GM08714 (cell line): ENCODE results near the gene GBP5.
"Not testable (repeated sequence)": the region's sequence is repeated elsewhere in the genome, so short reads cannot be mapped to it uniquely, and the experiment has no call there.

ENCODE experiments used
- H3K4me3 ChIP-seq: fragments of 200-500 bp; sonication (Bioruptor generic); 2 replicates; pipeline ENCODE4 v1.5.1; 2014; ENCODE audit warnings: mild to moderate bottlenecking, low read length, inconsistent platforms
- ZNF274 ChIP-seq: IDR thresholded peaks from 2 replicates; pipeline ENCODE4 v1.6.1; 2012; ENCODE audit warnings: mild to moderate bottlenecking, low read depth, low read length

Gene GBP5

GRCh38 chr1:89291276-89291675 is 18.6 kb upstream of the GBP5 start:
- no peak for TF ChIP-seq ZNF274
- no peak overlapping the region for H3K4me3 ChIP-seq

- H3K4me3 ChIP-seq = no peak overlapping the region
- TF ChIP-seq ZNF274 = no peak
Observed at GRCh38 chr1:89288051-89288340, 15.3 kb upstream of the GBP5 start.

- no peak overlapping the region for H3K4me3 ChIP-seq
- TF ChIP-seq ZNF274 = no peak
Observed at GRCh38 chr1:89287181-89288050, 14.8 kb upstream of the GBP5 start.

DNA sequence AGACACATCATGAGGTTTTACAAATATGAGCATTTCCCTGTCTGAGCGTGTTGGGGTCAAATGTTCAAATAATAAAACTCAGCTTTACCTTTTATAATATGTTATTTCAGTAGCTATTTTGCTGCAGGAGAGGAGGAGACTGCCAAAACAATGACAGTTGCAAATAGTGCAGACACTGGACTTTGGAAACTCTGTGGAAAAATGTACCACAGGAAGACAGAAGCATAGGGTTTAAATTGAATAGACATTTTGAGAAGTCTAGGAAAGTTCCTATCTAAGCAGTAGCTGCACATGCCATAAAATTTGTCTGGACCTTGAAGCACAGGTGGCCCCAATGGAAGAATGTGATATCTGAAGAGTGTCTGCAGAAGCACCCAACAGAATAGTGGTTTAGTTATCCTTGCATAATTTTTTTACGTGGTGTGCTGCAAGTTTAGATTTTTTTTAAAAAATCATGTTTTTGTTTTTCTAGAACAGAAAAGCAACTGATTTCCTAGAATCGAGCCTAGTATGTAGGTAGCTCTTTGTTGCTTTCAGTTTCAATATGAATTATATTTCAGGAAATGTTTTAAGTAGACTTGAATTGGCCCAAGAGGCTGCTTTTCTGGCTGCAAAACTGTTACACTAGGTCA is 14.0 kb upstream of the GBP5 start:
- no peak for TF ChIP-seq ZNF274
- no peak overlapping the region for H3K4me3 ChIP-seq

GRCh38 chr1:89285745-89286380 is 13.2 kb upstream of the GBP5 start:
- no peak overlapping the region for H3K4me3 ChIP-seq
- TF ChIP-seq ZNF274 = no peak

DNA sequence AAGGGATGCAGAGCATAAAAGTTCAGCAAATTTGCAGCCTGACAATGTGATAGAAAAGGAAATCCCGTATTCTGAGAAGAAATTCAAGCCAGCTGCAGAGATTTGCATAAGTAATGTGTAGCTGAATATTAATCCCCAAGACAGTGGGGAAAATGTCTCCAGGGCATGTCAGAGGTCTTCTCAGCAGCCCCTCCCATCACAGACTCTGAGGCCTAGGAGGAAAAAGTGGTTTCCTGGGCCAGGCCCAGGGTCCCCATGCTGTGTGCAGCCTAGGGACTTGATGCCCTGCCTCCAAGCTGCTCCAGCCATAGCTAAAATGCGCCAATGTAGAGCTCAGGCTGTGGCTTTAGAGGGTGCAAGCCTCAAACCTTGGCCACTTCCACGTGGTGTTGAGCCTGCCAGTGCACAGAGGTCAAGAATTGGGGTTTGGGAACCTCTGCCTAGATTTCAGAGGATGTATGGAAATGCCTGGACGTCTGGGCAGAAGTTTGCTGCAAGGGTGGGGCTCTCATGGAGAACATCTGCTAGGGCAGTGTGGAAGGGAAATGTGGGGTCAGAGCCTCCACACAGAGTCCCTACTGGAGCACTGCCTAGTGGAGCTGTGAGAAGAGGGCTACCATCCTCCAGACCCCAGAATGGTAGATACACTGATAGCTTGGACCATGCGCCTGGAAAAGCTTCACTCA is 11.6 kb upstream of the GBP5 start:
- H3K4me3 ChIP-seq = not testable (repeated sequence)

DNA sequence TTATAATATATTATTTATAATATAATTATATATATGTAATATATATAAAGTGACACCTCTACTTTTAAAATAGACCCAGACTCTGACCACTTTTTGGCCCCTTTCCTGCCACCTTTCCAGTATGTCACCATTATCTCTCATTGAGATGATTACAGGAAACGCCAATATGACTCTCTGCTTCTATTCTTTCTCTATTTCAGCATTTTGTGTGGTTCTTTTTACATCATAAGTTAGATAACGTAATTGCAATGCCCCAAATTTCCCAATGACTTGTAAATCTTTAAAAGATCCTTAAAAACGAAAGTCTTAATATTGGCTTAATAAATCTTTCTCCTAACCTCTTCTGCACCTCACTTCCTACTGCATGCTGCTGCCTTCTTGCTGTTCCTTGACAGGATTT is 8.1 kb upstream of the GBP5 start:
- H3K4me3 ChIP-seq = no peak overlapping the region
- no peak for TF ChIP-seq ZNF274

DNA sequence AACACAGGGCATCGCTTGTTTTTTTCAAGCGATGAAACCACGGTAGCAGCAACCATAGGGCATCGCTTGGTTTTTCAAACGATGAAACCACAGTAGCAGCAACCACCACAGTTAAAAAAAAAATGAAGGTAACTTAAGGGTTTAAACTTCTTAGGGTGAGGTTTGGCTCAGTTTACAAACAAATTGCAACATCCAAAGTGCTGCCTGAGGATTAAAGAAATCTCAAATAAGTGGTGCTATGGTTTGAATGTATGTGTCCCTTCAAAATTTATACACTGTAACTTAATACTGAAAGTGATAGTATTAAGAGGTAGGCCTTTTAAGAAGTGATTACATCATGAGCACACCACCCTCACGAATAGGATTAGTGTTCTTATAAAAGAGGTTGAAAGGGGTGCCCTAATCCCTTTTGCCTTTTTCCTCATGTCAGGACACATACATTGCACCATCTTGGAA is 6.4 kb upstream of the GBP5 start:
- TF ChIP-seq ZNF274 = no peak
- H3K4me3 ChIP-seq = no peak overlapping the region

DNA sequence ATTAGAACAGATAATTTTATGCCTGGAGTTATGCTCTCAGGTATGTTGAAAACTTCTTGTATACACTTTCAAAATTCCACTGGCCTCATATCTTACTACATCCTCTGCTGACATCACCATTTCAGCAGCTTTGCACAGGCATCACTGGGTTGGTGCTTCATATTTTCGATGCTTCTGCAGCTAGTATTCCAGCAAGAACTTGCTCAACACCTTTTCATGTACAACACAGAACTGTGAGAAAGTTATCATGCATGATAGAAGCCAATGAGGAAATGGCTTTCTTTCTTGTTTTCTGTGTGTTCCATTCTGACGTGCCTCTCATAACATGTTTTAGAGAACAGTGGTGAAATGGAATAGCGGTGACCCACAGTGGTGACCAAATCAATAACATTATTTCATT is 5.1 kb upstream of the GBP5 start:
- no peak for TF ChIP-seq ZNF274
- H3K4me3 ChIP-seq = no peak overlapping the region

GRCh38 chr1:89276690-89277089 is 4.0 kb upstream of the GBP5 start:
- no peak for TF ChIP-seq ZNF274
- no peak overlapping the region for H3K4me3 ChIP-seq

GRCh38 chr1:89274411-89274857 is 1.8 kb upstream of the GBP5 start:
- TF ChIP-seq ZNF274 = no peak
- H3K4me3 ChIP-seq = no peak overlapping the region

DNA sequence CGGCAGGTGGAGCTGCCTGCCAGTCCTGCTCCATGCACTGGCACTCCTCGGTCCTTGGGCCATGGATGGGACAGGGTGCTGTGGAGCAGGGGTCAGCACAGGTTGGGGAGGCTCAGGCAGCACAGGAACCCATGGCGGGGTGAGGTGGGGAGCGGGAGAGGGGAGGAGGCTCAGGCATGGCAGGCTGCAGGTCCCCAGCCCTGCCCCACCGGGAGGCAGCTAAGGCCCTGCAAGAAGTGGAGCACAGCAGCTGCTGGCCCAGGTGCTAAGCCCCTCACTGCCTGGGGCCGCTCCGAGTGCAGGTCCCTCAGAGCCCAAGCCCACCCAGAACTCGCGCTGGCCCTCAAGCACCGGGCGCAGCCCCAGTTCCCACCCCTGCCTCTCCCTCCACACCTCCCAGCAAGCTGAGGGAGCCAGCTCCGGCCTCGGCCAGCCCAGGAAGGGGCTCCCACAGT is 691 bp upstream of the GBP5 start:
- no peak for TF ChIP-seq ZNF274
- H3K4me3 ChIP-seq = no peak overlapping the region

GRCh38 chr1:89271341-89272015 is 1.2 kb downstream of the GBP5 start:
- TF ChIP-seq ZNF274 = no peak
- H3K4me3 ChIP-seq = no peak overlapping the region; the same call in 1 of the 2 replicates

- no peak overlapping the region for H3K4me3 ChIP-seq
- no peak for TF ChIP-seq ZNF274
Observed at GRCh38 chr1:89270423-89270822, 2.2 kb downstream of the GBP5 start.
